Endodermal cell (in vitro differentiated cells): ENCODE data around the gene DLG1. TPM values are rescaled to one million over a fixed set of nuclear protein-coding genes. Genes with fewer than 3 reads are reported as not detected.
A peak's percentile ranks its signal among the peaks of the same experiment; 100 is the strongest.

ENCODE experiments used
- DNase-seq: peaks from one replicate; pipeline ENCODE4 v3.0.0-alpha.2; 2017
- H3K27ac ChIP-seq: 2 replicates; pipeline ENCODE4 v1.5.1; 2013; ENCODE audit warnings: mild to moderate bottlenecking, low read depth, low read length, moderate library complexity
- H3K27me3 ChIP-seq: 2 replicates; pipeline ENCODE4 v1.6.1; 2013; ENCODE audit warnings: mild to moderate bottlenecking, low read length, moderate library complexity; ENCODE audit not compliant: insufficient read depth, control insufficient read depth, poor library complexity, severe bottlenecking
- H3K36me3 ChIP-seq: 2 replicates; pipeline ENCODE4 v1.7.0; 2013; ENCODE audit warnings: mild to moderate bottlenecking, low read length, moderate library complexity; ENCODE audit not compliant: control insufficient read depth, insufficient read depth
- H3K4me1 ChIP-seq: one replicate; pipeline ENCODE4 v1.7.0; 2013; ENCODE audit warnings: low read length; ENCODE audit not compliant: control insufficient read depth, insufficient read depth
- H3K4me3 ChIP-seq: 2 replicates; pipeline ENCODE4 v1.5.1; 2013; ENCODE audit warnings: mild to moderate bottlenecking, low read length, moderate library complexity
- H3K9ac ChIP-seq: 2 replicates; pipeline ENCODE4 v1.6.1; 2013; ENCODE audit warnings: mild to moderate bottlenecking, low read length, moderate library complexity; ENCODE audit not compliant: poor library complexity, severe bottlenecking; ENCODE audit errors: extremely low read depth
- H3K9me3 ChIP-seq: 2 replicates; pipeline ENCODE4 v1.6.1; 2013; ENCODE audit warnings: mild to moderate bottlenecking, low read length, moderate library complexity; ENCODE audit not compliant: control insufficient read depth
- H3K27ac Mint-ChIP-seq: 2 replicates; pipeline ENCODE4 v1.8.0; 2020; ENCODE audit warnings: mixed read lengths
- H3K27me3 Mint-ChIP-seq: 2 replicates; pipeline ENCODE4 v1.8.0; 2021; ENCODE audit warnings: mild to moderate bottlenecking, mixed read lengths; ENCODE audit not compliant: insufficient read depth
- H3K36me3 Mint-ChIP-seq: 2 replicates; pipeline ENCODE4 v1.8.0; 2020; ENCODE audit warnings: low read depth, mixed read lengths
- H3K4me1 Mint-ChIP-seq: 2 replicates; pipeline ENCODE4 v1.8.0; 2020; ENCODE audit warnings: mixed read lengths
- H3K4me3 Mint-ChIP-seq: 2 replicates; pipeline ENCODE4 v1.8.0; 2020; ENCODE audit warnings: mild to moderate bottlenecking, moderate library complexity, mixed read lengths
- H3K9me3 Mint-ChIP-seq: 2 replicates; pipeline ENCODE4 v1.8.0; 2020; ENCODE audit warnings: mild to moderate bottlenecking, mixed read lengths
- WGBS, 2 experiments: methylation state at CpG; one replicate each; pipeline versions ENCODE4 v1.1.5 to v1.1.7; 2013; ENCODE audit warnings: missing lambda C conversion rate in 2 of 2, mixed read lengths in 1 of 2; ENCODE audit not compliant: insufficient coverage in 1 of 2, insufficient read length in 1 of 2; 5-methylcytosine and 5-hydroxymethylcytosine counted together
- total RNA-seq, 2 donors: library from RNA; stranded (reverse); fragmentation: NEBNext Ultra II Directional in 1 of 2; extraction: Animal tissue kit (Norgen Biotek cat#: 25700) in 1 of 2; gene quantifications; 2 replicates in 1 of 2; 3 replicates in 1 of 2; pipeline ENCODE4 v1.2.1, GENCODE V29; 2021
- TF ChIP-seq, protein P1 (sequence below): fragments of 200-600 bp; sonication (generic); conservative IDR thresholded peaks from 2 replicates; pipeline ENCODE4 v1.5.0; 2021; ENCODE audit warnings: antibody characterized with exemption, mild to moderate bottlenecking

DLG1 gene
- total RNA-seq, 2 donors from 2014 or later: 78.7 to 96.9 TPM

DNA sequence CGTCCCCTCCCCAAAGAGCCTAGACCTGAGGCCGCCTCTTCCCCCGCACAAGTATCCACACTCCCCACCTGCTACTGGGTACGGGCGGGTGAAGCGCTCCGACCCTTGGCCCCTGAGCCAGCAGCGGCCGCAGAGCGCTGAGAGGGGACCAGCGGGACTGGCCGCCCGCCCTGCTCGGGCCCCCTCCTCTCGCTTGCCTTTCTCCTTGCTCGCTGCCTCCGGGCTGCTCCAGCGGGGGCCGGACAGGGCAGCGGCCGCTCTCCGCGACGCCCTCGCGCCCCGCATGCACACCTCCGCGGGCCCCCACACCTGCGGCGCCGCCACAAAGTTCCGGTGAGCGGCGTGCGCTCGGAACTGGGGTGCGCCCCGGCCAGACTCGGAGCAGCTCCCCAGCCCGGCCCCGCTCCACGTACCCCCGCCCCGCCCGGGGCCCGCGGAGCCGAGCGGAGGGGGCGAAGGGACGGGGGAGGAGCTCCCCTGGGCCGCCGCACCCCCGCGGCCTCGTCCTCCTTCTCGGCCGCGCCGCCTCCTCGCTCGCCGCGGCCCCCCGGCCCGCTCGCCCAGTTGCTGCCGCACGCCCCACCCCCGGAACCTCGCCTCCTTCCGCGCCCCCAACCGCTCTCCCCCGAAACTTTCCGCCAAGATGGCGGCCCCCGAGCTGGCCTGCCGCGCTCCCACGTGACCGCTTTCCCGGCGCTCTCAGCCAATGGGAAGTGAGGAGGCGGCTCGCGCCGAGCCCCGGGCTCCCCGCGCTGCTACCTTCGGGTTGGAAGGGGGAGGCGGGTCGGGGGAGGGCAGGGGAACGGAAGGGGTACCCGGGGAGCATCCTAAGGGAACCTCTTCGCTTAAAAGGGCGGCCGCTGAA lies 704 bp downstream of the DLG1 start:
- no peaks in the 10 kb centered on the region for H3K4me1 ChIP-seq
- H3K27me3 ChIP-seq: peaks cover 37% of the 10 kb centered on the region
- H3K4me3 Mint-ChIP-seq: peak overlapping the region; percentile 91
- H3K9me3 Mint-ChIP-seq: no peaks in the 10 kb centered on the region
- TF ChIP-seq, protein P1, sequence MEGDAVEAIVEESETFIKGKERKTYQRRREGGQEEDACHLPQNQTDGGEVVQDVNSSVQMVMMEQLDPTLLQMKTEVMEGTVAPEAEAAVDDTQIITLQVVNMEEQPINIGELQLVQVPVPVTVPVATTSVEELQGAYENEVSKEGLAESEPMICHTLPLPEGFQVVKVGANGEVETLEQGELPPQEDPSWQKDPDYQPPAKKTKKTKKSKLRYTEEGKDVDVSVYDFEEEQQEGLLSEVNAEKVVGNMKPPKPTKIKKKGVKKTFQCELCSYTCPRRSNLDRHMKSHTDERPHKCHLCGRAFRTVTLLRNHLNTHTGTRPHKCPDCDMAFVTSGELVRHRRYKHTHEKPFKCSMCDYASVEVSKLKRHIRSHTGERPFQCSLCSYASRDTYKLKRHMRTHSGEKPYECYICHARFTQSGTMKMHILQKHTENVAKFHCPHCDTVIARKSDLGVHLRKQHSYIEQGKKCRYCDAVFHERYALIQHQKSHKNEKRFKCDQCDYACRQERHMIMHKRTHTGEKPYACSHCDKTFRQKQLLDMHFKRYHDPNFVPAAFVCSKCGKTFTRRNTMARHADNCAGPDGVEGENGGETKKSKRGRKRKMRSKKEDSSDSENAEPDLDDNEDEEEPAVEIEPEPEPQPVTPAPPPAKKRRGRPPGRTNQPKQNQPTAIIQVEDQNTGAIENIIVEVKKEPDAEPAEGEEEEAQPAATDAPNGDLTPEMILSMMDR: no peak
- H3K36me3 ChIP-seq: peaks cover 35% of the 10 kb centered on the region
- H3K27me3 Mint-ChIP-seq: peaks cover 34% of the 10 kb centered on the region
- peak overlapping the region; percentile 84 for H3K9ac ChIP-seq
- H3K27ac Mint-ChIP-seq: peak overlapping the region; percentile 94
- peaks cover 25% of the 10 kb centered on the region for H3K36me3 Mint-ChIP-seq
- peaks cover 14% of the 10 kb centered on the region for H3K4me1 Mint-ChIP-seq
- peak; percentile 97 for DNase-seq
- WGBS, 2 experiments: 0 to 2% methylated on average over 10 to 100 of the region's 100 CpGs
- H3K4me3 ChIP-seq: peak overlapping the region; percentile 90
- no peaks in the 10 kb centered on the region for H3K9me3 ChIP-seq
- peak overlapping the region; percentile 87 for H3K27ac ChIP-seq

DNA sequence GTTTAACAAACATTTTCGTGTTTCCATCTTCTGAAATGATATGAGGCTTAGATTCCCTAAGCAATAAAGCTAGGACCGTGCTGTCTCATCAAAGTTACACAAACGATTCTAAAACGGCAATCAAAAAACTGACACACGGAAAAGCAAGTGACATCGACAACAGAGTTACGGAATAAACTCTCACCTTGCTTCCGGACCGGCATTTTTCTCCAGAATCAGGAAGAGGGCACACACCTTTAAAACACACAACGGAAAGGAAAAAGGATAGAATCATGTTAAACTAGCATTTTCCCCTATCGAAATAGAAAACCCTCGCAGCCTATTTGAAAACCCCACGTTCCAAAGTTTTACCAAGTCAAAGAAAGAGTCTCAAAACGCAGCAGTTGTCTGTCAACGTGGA lies 1.4 kb downstream of the DLG1 start:
- Mint-ChIP-seq H3K27ac (peak overlapping the region; percentile 82), H3K27me3 (peaks cover 27% of the 10 kb centered on the region), H3K9me3 (no peaks in the 10 kb centered on the region), H3K4me3 (peak overlapping the region; percentile 91), H3K4me1 (peaks cover 14% of the 10 kb centered on the region), H3K36me3 (peaks cover 29% of the 10 kb centered on the region)
- no peak for DNase-seq
- Histone ChIP-seq H3K27ac (no peak overlapping the region), H3K9me3 (no peaks in the 10 kb centered on the region), H3K9ac (peak overlapping the region; percentile 84), H3K27me3 (peaks cover 30% of the 10 kb centered on the region), H3K36me3 (peaks cover 42% of the 10 kb centered on the region), H3K4me1 (no peaks in the 10 kb centered on the region), H3K4me3 (peak overlapping the region; percentile 90)
- TF ChIP-seq, protein P1: no peak
- 3 to 9% methylated on average over 10 to 15 of the region's 15 CpGs for WGBS, 2 experiments

DNA sequence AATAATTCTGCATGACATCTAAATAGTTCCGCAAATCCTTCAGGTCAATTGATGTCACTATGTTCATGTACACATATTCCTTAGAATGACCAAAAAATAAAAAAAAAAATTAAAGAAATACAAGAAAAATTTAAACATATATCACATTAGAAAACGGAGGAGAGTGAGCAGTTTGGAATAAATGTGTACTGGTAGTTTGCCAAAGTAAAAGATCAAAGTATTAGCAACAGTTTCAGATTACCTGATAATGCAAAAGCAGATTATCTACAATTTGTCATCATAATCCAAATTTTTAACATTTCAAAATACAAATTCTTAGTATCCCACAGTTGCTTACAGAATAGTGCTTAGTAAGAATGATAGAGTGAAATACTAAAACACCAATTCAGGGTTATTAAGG lies 1.9 kb downstream of the DLG1 start:
- no peak overlapping the region for H3K27ac ChIP-seq
- H3K9me3 ChIP-seq: no peaks in the 10 kb centered on the region
- Mint-ChIP-seq H3K27ac (no peak overlapping the region), H3K27me3 (peaks cover 23% of the 10 kb centered on the region), H3K4me3 (peak overlapping the region; percentile 91), H3K36me3 (peaks cover 34% of the 10 kb centered on the region), H3K9me3 (no peaks in the 10 kb centered on the region), H3K4me1 (peaks cover 14% of the 10 kb centered on the region)
- peaks cover 46% of the 10 kb centered on the region for H3K36me3 ChIP-seq
- H3K9ac ChIP-seq: peak overlapping the region; percentile 84
- peaks cover 25% of the 10 kb centered on the region for H3K27me3 ChIP-seq
- TF ChIP-seq, protein P1: no peak
- no peak for DNase-seq
- H3K4me3 ChIP-seq: peak overlapping the region; percentile 90
- no peaks in the 10 kb centered on the region for H3K4me1 ChIP-seq
- 94% methylated on average over 1 of the region's 2 CpGs; no CpG with 5 or more reads in 1 of the 2 experiments for WGBS, 2 experiments
